Thyroid gland (tissue), 4 donors: ENCODE results near the gene UBE2R2. TPM values are rescaled to one million over a fixed set of nuclear protein-coding genes. Genes with fewer than 3 reads are reported as not detected.
A peak's percentile ranks its signal among the peaks of the same experiment; 100 is the strongest.
"Not testable (repeated sequence)": the region's sequence is repeated elsewhere in the genome, so short reads cannot be mapped to it uniquely, and the experiment has no call there.

Source experiments
- DNase-seq, 2 donors: peaks; one replicate each; pipeline ENCODE4 v3.0.0-alpha.2; 2019
- H3K27ac ChIP-seq, 3 donors: fragments of 200-600 bp; sonication (generic); 1 replicate in 2 of 3; 2 replicates in 1 of 3; pipeline ENCODE4 v1.5.1; 2016 to 2019; ENCODE audit warnings: mild to moderate bottlenecking in 1 of 3, moderate library complexity in 1 of 3
- H3K27me3 ChIP-seq: fragments of 200-600 bp; sonication (generic); one replicate; pipeline ENCODE4 v1.5.1; 2019
- H3K36me3 ChIP-seq, 2 donors: fragments of 200-600 bp; sonication (generic); one replicate each; pipeline ENCODE4 v1.5.1; 2016 to 2019
- H3K4me1 ChIP-seq, 2 donors: fragments of 200-600 bp; sonication (generic); one replicate each; pipeline ENCODE4 v1.5.1; 2017 to 2019
- H3K4me3 ChIP-seq, 3 donors: fragments of 200-600 bp; sonication (generic); replicated peaks in 1 of 3; 1 replicate in 2 of 3; 2 replicates in 1 of 3; pipeline ENCODE4 v1.5.1; 2016; ENCODE audit warnings: mild to moderate bottlenecking in 1 of 3
- H3K9me3 ChIP-seq: fragments of 200-600 bp; sonication (generic); one replicate; pipeline ENCODE4 v1.5.1; 2017
- POLR2A ChIP-seq, 2 donors: fragments of 450-650 bp; IDR thresholded peaks; one replicate each; pipeline ENCODE4 v1.6.1; 2017; ENCODE audit warnings: antibody characterized with exemption in 2 of 2, mild to moderate bottlenecking in 2 of 2, moderate library complexity in 1 of 2
- WGBS, 2 donors: methylation state at CpG; one replicate each; pipeline ENCODE4 v1.1.5; 2017; 5-methylcytosine and 5-hydroxymethylcytosine counted together
- intact Hi-C: fragments of 100-400 bp; cut with DNase I; formaldehyde crosslinking; loops from one replicate; pipeline ENCODE4 v1.15.1; 2023
- total RNA-seq, 4 donors: library from RNA; depleted of rRNA; stranded (reverse); fragments of >200 nt; gene quantifications; one replicate each; pipeline ENCODE4 v1.2.3, GENCODE V29; 2016
- TF ChIP-seq, protein P1 (sequence below), 6 experiments: fragments of 200-600 bp in 3 of 6; fragments of 450-650 bp in 3 of 6; sonication (generic) in 3 of 6; IDR thresholded peaks; one replicate each; pipeline ENCODE4 v1.5.1; 2016 to 2019; ENCODE audit warnings: antibody characterized with exemption in 6 of 6, mild to moderate bottlenecking in 2 of 6, inconsistent platforms in 1 of 6, moderate library complexity in 1 of 6

UBE2R2 gene
- total RNA-seq, 4 donors from 2014 or later: 22.8 to 31.4 (median 25.8) TPM

DNA sequence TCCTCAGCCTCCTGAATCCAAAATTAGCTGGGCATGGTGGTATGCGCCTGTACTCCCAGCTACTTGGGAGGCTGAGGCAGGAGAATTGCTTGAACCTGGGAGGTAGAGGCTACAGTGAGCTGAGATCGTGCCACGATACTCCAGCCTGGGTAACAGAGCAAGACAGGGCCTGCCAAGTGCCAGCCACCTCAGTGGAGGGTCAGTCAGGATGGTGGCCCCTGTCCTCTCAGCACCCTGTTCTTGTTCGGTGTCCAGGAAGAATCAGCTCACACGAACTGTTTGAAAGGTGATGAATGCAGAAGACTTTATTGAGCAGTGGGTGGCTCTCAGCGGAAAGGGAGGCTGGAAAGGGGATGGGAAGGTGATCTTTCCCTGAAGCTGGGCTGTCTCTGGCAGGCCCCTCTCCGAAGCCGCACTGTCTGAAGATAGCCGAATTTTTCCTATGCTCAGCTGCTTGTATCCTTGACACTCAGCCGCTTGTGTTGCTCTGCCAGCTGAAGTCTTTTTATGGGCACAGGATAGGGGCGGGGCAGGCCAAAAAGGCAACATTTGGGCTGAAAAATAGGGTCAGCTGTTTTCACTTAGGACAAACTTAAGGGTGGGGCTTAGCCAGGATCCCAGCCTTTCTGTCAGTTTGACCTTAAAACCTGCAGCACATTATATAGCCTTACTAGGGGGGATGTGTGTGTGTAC, 50.9 kb downstream of the UBE2R2 start:
- Histone ChIP-seq H3K36me3 (no peaks in the 10 kb centered on the region), H3K27me3 (no peaks in the 10 kb centered on the region), H3K4me1 (peaks cover 19 to 25% of the 10 kb centered on the region in 2 donors), H3K9me3 (no peaks in the 10 kb centered on the region), H3K27ac (peak overlapping the region in 2 of 3 donors; percentile 10 to 52), H3K4me3 (no peak overlapping the region)
- 74 to 77% methylated on average over 11 of the region's 11 CpGs for WGBS, 2 donors
- no peak for TF ChIP-seq POLR2A (IDR thresholded peaks at IDR 0.05)
- TF ChIP-seq, protein P1, sequence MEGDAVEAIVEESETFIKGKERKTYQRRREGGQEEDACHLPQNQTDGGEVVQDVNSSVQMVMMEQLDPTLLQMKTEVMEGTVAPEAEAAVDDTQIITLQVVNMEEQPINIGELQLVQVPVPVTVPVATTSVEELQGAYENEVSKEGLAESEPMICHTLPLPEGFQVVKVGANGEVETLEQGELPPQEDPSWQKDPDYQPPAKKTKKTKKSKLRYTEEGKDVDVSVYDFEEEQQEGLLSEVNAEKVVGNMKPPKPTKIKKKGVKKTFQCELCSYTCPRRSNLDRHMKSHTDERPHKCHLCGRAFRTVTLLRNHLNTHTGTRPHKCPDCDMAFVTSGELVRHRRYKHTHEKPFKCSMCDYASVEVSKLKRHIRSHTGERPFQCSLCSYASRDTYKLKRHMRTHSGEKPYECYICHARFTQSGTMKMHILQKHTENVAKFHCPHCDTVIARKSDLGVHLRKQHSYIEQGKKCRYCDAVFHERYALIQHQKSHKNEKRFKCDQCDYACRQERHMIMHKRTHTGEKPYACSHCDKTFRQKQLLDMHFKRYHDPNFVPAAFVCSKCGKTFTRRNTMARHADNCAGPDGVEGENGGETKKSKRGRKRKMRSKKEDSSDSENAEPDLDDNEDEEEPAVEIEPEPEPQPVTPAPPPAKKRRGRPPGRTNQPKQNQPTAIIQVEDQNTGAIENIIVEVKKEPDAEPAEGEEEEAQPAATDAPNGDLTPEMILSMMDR (IDR thresholded peaks at IDR 0.05): no peak
- peak in 1 of 2 donors; percentile 27 for DNase-seq
- intact Hi-C loops: no loop called here

DNA sequence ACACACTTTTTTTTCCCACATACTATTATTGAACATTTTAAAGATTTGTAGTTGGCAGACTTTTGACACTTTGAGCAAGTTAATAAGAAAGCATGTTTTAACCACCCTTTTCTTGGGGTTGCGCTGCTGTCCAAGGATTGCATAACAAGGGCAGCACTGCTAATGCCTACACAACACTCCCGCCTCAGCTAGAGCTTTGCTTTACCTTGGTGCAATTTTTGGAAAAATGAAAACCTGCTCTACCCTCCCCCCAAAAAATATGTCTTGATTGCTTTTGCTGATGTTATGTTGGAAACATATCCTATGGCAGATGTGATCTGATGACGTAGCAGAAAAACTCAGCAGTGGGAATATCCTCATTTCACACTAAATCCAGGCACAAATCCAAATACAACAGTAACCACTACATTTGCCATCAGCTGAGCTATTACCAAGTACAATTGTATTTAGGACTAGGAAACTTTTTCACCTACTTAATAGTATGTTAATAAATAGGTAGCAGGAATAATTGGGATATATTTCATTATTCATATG, 51.5 kb downstream of the UBE2R2 start:
- no peak for DNase-seq
- Histone ChIP-seq H3K27ac (peak overlapping the region; percentile 5 to 36 (median 10)), H3K9me3 (no peaks in the 10 kb centered on the region), H3K36me3 (no peaks in the 10 kb centered on the region), H3K4me3 (no peak overlapping the region), H3K27me3 (no peaks in the 10 kb centered on the region), H3K4me1 (peaks cover 19 to 25% of the 10 kb centered on the region in 2 donors)
- TF ChIP-seq, protein P1 (IDR thresholded peaks at IDR 0.05): no peak
- no peak for TF ChIP-seq POLR2A (IDR thresholded peaks at IDR 0.05)
- WGBS, 2 donors: 63 to 71% methylated on average over 3 of the region's 3 CpGs
- intact Hi-C loops: no loop called here

DNA sequence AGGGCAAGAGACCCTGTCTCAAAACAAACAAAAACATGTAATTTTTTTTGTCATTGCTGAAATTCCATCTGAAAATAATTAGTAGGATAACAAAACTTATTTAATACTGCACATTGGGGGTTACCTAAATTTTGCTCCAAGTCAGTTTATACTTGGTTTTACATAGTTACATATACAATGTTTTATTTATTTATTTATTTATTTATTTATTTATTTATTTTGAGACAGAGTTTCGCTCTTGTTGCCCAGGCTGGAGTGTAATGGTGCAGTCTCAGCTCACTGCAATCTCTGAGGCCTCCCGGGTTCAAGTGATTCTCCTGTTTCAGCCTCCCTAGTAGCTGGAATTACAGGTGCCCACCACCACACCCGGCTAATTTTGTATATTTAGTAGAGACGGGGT, 52.3 kb downstream of the UBE2R2 start:
- H3K36me3 ChIP-seq, H3K4me3 ChIP-seq, H3K27me3 ChIP-seq, H3K9me3 ChIP-seq, intact Hi-C loops, DNase-seq: not testable (repeated sequence)
- peak overlapping the region in 1 of 3 donors; percentile 5 for H3K27ac ChIP-seq
- WGBS, 2 donors: 98 to 100% methylated on average over 4 of the region's 4 CpGs
- H3K4me1 ChIP-seq: peaks cover 19 to 25% of the 10 kb centered on the region in 2 donors

DNA sequence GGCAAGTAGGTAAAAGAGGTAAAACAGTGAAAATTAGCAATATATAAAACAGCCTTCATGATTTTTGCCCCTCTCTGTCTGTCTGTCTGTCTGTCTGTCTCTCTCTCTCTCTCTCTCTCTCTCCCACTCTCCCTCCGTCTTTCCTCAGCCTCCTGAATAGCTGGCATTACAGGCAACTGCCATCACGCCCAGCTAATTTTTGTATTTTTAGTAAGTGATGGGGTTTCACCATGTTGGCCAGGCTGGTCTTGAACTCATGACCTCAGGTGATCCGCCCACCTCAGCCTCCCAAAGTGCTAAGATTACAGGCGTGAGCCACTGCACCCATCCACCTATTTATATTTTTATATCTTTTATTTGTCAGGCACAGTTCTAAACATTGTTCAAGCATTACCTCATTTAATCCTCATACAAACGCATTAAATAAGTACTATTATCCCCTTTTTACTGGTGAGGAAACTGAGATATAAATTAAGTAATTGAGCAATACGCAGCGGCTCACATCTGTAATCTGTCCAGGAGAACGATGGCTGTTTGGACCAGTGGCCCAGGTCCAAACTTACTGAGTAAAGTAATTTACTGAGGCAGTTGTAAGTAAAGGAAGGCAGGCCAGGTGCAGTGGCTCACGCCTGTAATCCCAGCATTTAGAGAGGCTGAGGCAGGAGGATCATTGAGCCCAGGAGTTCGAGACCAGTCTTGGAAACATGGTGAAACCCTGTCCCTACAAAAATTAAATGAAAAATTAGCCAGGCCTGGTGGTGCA, 60.9 kb downstream of the UBE2R2 start:
- no peaks in the 10 kb centered on the region for H3K36me3 ChIP-seq
- DNase-seq: no peak
- no peak overlapping the region for H3K4me3 ChIP-seq
- H3K9me3 ChIP-seq: no peaks in the 10 kb centered on the region
- WGBS, 2 donors: 91 to 93% methylated on average over 10 of the region's 10 CpGs
- no peaks in the 10 kb centered on the region for H3K27me3 ChIP-seq
- H3K27ac ChIP-seq: no peak overlapping the region
- TF ChIP-seq, protein P1 (IDR thresholded peaks at IDR 0.05): no peak
- TF ChIP-seq POLR2A (IDR thresholded peaks at IDR 0.05): no peak
- peaks cover 14 to 20% of the 10 kb centered on the region in 2 donors for H3K4me1 ChIP-seq
- intact Hi-C loops: no loop called here

DNA sequence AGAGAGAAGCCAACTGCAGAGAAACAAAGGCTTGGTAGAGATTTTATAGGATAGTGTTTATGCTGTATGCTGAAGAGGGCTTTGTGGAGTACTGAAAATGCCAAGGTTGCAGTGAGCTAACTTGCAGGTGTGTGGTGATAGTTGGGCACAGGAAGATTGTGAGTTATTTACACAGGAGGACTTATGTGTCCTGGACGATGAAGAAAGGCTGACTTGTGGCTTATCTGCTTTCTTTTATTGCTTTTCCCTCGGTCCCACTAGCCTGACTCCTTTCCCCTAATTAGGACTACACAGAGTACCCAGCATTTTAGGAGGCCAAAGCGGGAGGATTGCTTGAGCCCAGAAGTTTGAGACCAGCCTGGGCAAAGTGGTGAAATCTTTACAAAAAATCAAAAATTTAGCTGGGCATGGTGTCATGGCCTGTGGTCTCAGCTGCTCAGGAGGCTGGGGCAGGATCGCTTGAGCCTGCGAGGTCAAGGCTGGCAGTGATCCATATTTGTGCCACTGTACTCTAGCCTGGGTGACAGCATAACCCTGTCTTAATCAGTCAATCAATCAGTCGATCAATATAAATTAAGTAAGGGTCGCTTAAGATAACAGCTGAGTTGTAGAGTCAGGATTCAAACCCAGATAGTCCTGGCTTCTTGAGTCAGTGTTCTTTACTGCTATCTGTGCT, 61.9 kb downstream of the UBE2R2 start:
- WGBS, 2 donors: 85 to 90% methylated on average over 7 of the region's 7 CpGs
- intact Hi-C loops: no loop called here
- TF ChIP-seq, protein P1 (IDR thresholded peaks at IDR 0.05): no peak
- no peak for TF ChIP-seq POLR2A (IDR thresholded peaks at IDR 0.05)
- no peaks in the 10 kb centered on the region for H3K36me3 ChIP-seq
- no peaks in the 10 kb centered on the region for H3K9me3 ChIP-seq
- H3K27me3 ChIP-seq: no peaks in the 10 kb centered on the region
- H3K27ac ChIP-seq: no peak overlapping the region
- H3K4me1 ChIP-seq: peaks cover 21 to 25% of the 10 kb centered on the region in 2 donors
- no peak for DNase-seq
- H3K4me3 ChIP-seq: no peak overlapping the region
